ENCODE data around the gene BABAM2.

Gene BABAM2

GRCh38 chr2:28283861-28284260, 393.3 kb downstream of the BABAM2 start:
- TF ChIP-seq CTCF (IDR thresholded peaks at IDR 0.05) = no peak
- Histone ChIP-seq H3K4me3 (ENCODE audit: low read depth, low read length) (no peak overlapping the region), H3K4me2 (ENCODE audit: low read length) (no peak overlapping the region), H3K4me1 (no peaks in the 10 kb centered on the region), H3K79me2 (no peaks in the 10 kb centered on the region), H3K9ac (no peak overlapping the region), H3K27me3 (ENCODE audit: control insufficient read depth, insufficient read depth, low read length) (no peaks in the 10 kb centered on the region), H3K36me3 (ENCODE audit: control insufficient read depth, insufficient read depth, low read length) (no peaks in the 10 kb centered on the region), H3K27ac (no peak overlapping the region), H2AFZ (no peak overlapping the region), H3K9me3 (ENCODE audit: control insufficient read depth, low read length) (no peaks in the 10 kb centered on the region)

- H3K36me3 ChIP-seq (ENCODE audit: control insufficient read depth, insufficient read depth, low read length) = no peaks in the 10 kb centered on the region
- H3K9ac ChIP-seq = no peak overlapping the region
- no peaks in the 10 kb centered on the region for H3K9me3 ChIP-seq (ENCODE audit: control insufficient read depth, low read length)
- H3K4me3 ChIP-seq (ENCODE audit: low read depth, low read length) = no peak overlapping the region
- TF ChIP-seq CTCF (IDR thresholded peaks at IDR 0.05) = no peak
- H3K79me2 ChIP-seq = no peaks in the 10 kb centered on the region
- H2AFZ ChIP-seq = no peak overlapping the region
- H3K4me2 ChIP-seq (ENCODE audit: low read length) = no peak overlapping the region
- no peaks in the 10 kb centered on the region for H3K27me3 ChIP-seq (ENCODE audit: control insufficient read depth, insufficient read depth, low read length)
- no peaks in the 10 kb centered on the region for H3K4me1 ChIP-seq
- no peak overlapping the region for H3K27ac ChIP-seq
Observed at GRCh38 chr2:28286678-28287077, 396.1 kb downstream of the BABAM2 start.

- no peaks in the 10 kb centered on the region for H3K27me3 ChIP-seq (ENCODE audit: control insufficient read depth, insufficient read depth, low read length)
- H3K9ac ChIP-seq = no peak overlapping the region
- H3K36me3 ChIP-seq (ENCODE audit: control insufficient read depth, insufficient read depth, low read length) = no peaks in the 10 kb centered on the region
- no peak overlapping the region for H3K27ac ChIP-seq
- H3K79me2 ChIP-seq = no peaks in the 10 kb centered on the region
- no peak overlapping the region for H3K4me2 ChIP-seq (ENCODE audit: low read length)
- no peak overlapping the region for H2AFZ ChIP-seq
- H3K4me3 ChIP-seq (ENCODE audit: low read depth, low read length) = no peak overlapping the region
- H3K9me3 ChIP-seq (ENCODE audit: control insufficient read depth, low read length) = no peaks in the 10 kb centered on the region
- H3K4me1 ChIP-seq = no peaks in the 10 kb centered on the region
- TF ChIP-seq CTCF (IDR thresholded peaks at IDR 0.05) = no peak
Observed at GRCh38 chr2:28287256-28287915, 396.9 kb downstream of the BABAM2 start.

- H3K9me3 ChIP-seq (ENCODE audit: control insufficient read depth, low read length) = no peaks in the 10 kb centered on the region
Observed at GRCh38 chr2:28288620-28289019, 398.1 kb downstream of the BABAM2 start.

More at GRCh38 chr2:28288620-28289019, 398.1 kb downstream of the BABAM2 start:
- TF ChIP-seq CTCF (IDR thresholded peaks at IDR 0.05) = no peak
- Histone ChIP-seq H3K4me3 (ENCODE audit: low read depth, low read length) (no peak overlapping the region), H3K27me3 (ENCODE audit: control insufficient read depth, insufficient read depth, low read length) (no peaks in the 10 kb centered on the region), H3K4me2 (ENCODE audit: low read length) (no peak overlapping the region), H3K36me3 (ENCODE audit: control insufficient read depth, insufficient read depth, low read length) (no peaks in the 10 kb centered on the region), H3K79me2 (no peaks in the 10 kb centered on the region), H2AFZ (no peak overlapping the region), H3K9ac (no peak overlapping the region), H3K27ac (no peak overlapping the region), H3K4me1 (no peaks in the 10 kb centered on the region)

Data from parathyroid adenoma (tissue), 2 donors.